Sciatic nerve (tissue), 2 donors: ENCODE measurements around the gene EMILIN2. TPM values are rescaled to one million over a fixed set of nuclear protein-coding genes. Genes with fewer than 3 reads are reported as not detected.
"Not testable (repeated sequence)": the region's sequence is repeated elsewhere in the genome, so short reads cannot be mapped to it uniquely, and the experiment has no call there.

Experiments
- ATAC-seq: fragments of 200-7000 bp; cut with Tn5 transposase; one replicate; pipeline ENCODE4 v1.9.1; 2020; ENCODE audit warnings: mild to moderate bottlenecking, moderate library complexity
- DNase-seq: peaks from one replicate; pipeline ENCODE4 v3.0.0-alpha.2; 2020; ENCODE audit warnings: low spot score
- intact Hi-C: fragments of 100-400 bp; cut with DNase I; formaldehyde crosslinking; loops from one replicate; pipeline ENCODE4 v1.14.2; 2022
- total RNA-seq: library from RNA; stranded (reverse); fragmentation: NEBNext Ultra II Directional; extraction: Animal tissue kit (Norgen Biotek cat#: 25700); gene quantifications from one replicate; pipeline ENCODE4 v1.2.1, GENCODE V29; 2021
- donor health status: DM: no; HTN: no; CAD: no.
- donor health status: DM: no; HTN: no; CAD: no.

EMILIN2 gene
- total RNA-seq, 1 donor from 2014 or later: 25.1 TPM

DNA sequence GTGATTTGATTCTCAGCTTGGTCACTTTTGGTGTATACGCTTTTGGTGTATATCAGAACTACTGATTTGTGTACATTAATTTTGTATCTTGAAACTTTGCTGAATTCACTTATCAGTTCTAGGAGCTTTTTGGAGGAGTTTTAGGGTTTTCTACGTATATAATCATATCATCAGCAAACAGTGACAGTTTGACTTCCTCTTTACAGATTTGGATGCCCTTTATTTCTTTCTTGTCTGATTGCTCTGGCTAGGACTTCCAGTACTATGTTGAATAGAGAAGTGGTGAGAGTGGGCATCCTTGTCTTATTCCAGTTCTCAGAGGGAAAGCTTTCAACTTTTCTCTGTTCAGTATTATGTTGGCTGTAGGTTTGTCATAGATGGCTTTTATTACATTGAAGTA is 19.7 kb downstream of the EMILIN2 start:
- not testable (repeated sequence) for ATAC-seq

DNA sequence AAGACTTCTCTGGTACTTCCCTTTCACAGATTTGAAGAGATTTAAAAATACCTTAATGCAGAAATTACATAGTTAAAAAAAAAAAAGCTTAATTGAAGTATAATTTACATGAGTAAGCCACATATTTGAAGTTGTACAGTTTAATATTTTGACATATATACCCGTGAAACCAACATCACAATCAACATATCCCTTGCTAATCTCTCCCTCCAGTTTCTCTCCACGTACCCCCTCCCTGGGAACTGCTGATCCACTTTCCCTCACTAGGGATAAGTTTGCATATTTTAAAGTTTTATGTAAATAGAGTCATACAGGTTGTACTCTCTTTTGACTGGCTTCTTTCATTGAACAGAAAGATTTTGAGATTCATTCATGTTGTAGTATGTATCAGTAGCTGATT is 22.4 kb downstream of the EMILIN2 start:
- ATAC-seq: no peak
- no peak for DNase-seq
- intact Hi-C loops: no loop called here

More for the DNA sequence above, 19.7 kb downstream of the EMILIN2 start:
- DNase-seq, intact Hi-C loops: not testable (repeated sequence)

DNA sequence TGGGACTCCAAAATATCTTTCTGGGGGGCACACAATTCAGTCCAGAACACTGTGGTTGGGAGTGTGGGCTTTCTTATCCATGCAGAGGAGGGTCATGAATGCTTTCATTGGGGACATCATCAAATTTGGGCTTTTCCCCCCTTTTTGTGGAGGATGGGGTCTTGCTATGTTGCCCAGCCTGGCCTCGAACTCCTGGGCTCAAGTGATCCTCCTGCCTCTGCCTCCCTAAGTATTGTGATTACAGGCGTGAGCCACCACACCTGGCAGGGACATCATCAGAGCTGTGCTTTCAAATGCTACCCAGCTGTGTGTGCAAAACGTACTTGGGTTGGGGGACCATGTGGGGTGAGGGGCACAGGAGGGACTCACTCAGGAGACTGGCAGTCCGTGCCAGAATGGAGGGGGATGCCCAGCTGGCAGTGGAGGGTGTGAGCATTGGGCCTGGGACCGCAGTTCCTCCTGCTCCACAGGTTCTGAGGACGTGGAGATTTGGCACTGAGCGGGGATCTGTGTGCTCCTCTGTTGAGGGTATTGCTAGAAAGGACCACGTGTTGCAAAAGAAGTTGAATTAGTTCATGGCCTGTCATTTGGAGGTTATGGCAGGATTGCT is 24.4 kb downstream of the EMILIN2 start:
- DNase-seq (no peak), ATAC-seq (no peak)

DNA sequence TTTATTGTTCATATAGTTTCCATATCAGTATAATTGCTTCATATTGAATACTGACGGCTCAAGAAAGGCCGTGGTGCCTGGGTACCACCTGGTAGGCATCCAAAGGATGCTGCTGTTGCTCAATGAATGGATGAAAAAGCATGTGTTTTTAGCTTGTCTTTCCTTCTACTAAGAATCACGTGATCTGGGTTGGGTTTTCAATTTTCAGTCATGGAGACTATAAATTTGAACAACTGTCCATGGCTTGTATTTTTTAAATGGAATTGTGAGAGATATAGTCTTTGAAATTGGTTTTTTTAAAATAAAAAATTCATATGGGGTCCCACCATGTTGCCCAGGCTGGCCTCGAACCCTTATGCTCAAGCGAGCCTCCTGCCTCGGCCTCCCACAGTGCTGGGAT is 25.3 kb downstream of the EMILIN2 start:
- intact Hi-C loops: no loop called here
- no peak for DNase-seq
- no peak for ATAC-seq

More for the DNA sequence above, 24.4 kb downstream of the EMILIN2 start:
- intact Hi-C loops: no loop called here

DNA sequence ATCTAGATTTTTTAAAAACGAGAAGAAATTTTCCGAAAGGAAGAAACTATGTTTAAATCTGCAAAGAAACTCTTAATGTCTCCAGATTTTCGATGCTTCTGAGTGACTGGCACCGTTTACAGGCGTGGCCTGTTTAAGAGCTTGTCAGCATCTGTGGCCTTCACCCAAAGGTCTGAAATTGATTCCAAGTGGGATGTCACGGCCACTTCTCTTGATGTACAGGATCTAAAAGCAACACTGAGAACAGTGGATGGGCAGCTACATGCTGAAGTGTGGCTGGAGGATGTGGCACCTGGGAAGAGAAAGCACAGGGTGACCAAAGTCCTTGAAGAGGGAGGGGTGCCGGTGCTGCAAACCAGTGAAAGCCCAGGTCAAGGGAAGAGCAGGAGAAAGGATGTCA is 28.0 kb downstream of the EMILIN2 start:
- ATAC-seq: no peak
- no peak for DNase-seq
- intact Hi-C loops: no loop called here

DNA sequence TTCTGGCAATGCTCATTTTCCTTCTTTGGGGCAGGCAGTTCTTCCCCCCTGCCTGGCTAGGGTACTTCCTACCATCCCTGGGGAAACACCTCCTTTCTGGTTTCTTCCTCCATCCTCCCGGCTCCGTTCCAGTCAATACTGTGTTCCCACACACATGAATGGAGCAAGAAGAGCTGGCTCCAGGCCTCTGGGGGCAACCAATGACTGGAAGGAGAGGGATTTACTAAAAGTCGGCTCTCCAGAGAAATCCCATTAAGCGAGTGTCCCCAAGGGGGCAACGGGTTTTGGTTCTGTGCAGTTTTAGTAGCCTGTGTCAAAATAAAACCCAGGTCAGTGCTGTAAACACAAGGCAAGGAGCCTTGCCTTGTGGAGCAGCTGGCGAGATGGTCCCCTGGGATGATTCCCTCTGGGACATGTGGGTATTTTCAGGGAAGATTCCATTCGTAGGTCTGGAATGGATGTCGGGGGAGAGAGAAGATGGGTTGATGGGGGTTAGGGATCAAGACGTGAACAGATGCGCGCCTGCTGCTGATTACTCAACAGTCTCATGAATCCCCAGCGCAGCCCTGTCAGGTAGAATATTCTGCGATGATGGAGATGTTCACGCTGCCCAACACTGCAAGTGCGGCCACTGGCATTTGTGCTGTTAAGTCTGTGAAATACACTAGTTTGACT is 32.0 kb downstream of the EMILIN2 start:
- ATAC-seq: no peak
- DNase-seq: no peak
- intact Hi-C loops: no loop called here

DNA sequence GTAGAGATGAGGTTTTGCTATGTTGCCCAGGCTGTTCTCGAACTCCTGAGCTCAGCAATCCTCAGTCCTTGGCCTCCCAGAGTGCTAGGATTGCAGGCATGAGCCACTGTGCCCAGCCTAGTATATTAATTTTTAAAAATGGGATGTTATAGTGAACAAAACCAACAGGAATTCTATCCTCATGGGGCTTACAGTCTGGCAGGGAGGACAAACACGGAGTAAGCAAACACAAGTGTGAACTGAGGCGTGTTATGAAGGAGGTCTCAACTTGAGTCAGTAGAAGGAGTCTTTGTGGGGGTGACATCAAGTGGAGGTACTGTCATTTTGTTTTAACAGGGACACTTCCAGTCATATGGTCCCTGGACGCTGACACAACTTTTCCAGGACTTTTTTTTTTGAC is 33.1 kb downstream of the EMILIN2 start:
- intact Hi-C loops: no loop called here
- ATAC-seq: no peak
- no peak for DNase-seq

DNA sequence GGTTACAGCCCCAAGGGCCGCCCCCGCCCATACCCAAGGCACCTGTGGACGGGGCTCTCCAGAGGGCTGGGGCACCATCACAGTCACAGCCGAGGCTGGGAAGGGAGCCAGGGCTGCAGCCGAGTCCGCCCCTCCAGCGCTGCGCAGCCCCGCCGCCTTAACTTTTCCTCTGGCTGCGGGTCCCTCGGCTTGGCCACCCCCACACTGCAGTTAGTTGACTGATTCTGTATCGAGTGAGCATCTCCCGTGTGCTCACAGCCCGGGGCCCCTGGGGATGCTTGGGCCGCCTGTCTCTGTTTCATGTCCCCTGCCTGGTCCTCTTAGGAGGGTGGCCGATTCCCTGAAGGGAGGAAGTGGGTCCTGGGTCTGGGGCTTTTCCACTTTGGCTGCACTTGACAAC is 33.7 kb downstream of the EMILIN2 start:
- ATAC-seq (no peak), DNase-seq (no peak)
- intact Hi-C loops: no loop called here

DNA sequence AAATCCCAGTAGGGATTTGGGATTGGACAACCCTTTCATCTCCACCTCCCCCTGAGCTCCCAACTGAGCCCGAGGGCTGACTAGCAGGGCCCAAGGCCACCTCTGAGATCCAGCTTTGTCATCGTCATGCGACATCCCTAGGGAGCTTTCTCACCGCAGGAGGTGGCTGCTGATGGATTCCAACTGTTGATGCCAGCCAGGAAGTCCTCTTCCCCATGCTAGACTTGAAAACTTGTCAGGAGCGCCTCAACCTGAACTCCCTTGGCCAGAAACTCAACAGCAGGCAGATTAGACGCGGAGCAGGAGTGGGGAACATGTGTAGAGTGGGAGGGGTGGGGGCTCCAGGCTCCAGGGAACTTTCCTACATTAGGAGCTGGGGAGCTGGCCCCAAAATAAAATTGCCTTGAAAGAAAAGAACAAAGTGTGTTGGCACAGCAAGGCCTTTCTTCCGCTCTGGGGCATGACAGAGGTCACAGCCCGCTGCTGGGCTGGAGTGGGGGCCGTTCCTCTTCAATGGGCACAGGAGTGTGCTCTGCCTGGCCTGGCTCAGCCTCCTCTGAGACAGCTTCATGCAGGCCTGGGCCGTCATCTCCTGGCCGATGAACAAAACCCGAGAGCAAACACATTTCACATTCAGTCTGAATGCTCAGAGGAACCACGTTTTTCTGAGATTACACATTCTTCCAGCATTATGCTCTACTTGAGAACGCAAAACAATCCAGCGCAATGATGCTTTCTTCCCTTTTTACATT is 34.5 kb downstream of the EMILIN2 start:
- ATAC-seq: peak; percentile 93
- peak; percentile 77 for DNase-seq
- intact Hi-C loops: no loop called here

DNA sequence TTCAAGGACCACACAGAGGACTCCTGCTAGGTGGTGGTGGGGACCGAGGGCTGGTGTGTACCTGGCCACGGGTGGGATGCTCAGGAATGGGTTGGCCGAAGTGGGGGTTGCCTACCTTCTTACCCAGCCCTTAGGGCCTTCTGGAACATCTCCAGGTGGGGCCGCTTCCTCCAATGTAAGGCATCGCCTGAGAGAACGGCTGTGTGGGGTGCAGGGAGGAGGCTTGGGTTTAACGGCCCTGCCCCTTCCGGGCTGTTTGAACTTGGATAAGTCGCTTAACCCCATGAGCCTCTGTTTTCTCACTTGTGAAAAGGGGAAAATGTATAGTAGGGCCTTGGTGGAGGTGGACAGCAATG is 35.0 kb downstream of the EMILIN2 start:
- intact Hi-C loops: no loop called here
- no peak for DNase-seq
- peak; percentile 38 for ATAC-seq

DNA sequence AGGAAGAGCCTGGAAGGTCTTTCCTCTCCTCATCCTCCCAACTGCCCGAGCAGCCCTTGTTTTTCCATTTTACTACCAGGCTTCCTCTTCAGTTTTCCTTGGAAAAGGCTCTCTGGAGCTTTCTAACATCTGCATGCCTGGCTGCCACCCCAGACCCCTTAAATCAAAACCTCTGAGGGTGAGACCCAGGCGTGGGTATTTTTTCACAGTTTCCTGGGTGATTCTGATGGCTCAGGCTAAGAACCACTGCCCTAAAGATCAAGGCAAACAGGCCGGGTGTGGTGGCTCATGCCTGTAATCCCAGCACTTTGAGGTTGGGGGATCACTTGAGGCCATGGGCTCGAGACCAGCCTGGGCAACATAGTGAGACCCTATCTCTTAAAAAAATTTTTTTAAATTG is 35.4 kb downstream of the EMILIN2 start:
- DNase-seq (no peak), ATAC-seq (no peak)
- intact Hi-C loops: no loop called here

DNA sequence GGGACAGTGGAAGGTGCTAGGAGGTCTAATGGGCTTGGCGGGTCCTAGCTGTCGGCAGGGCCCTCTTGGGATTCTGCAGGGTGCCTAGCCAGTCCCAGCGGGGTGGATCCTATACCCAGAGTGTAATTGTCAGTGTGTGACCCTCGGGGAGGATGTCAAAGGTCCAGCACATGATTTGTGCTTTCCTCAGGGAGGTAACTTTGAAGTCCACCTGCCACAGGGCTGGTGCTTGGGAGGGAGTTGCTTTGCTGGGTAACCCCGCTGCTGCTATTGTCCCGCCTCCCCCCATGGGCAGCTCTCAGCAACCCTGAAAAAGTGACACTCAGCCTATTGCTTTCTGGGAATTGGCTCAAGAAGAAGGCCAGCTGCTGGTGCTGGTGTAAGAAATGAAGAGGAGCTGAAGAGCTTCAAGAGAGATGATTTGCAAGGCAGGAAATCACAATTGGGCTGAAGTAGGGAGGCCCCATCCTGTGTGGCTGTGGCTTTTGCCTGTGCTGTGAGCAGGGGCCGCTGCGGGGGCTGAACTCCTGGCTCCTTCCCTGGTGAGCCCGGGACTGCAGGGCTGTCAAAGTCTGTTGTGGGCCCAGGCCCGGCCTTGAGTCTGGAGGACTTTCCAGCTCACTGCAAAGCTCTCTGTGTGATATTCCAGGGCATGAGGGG is 36.4 kb downstream of the EMILIN2 start:
- ATAC-seq (no peak), DNase-seq (no peak)
- intact Hi-C loops: no loop called here

DNA sequence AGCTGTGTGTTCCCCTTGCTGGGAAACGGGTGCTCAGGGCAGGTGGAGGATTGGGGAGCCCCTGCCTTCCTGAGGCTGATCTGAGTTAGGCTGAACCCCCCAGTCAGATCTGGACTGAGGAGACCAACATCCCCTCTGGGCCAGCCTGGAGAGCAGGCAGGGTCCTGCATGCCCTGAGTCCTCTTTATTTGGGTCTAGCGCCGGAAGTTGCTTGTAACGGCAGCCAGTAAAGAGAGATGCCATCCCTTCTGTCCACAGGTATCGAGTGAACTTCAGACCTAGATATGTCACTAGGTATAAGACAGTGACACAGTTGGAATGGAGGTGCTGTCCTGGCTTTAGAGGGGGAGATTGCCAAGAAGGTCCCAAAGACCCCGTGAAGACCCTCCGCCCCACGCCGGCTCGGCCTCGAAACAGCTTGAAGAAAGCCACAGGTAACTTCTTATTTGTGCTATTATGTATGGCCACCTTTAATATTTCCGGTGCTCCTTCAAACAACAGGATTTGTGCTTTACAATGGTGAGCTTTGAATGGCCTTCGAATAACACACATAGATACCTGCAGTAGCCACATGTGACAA is 38.0 kb downstream of the EMILIN2 start:
- ATAC-seq: no peak
- intact Hi-C loops: no loop called here

DNA sequence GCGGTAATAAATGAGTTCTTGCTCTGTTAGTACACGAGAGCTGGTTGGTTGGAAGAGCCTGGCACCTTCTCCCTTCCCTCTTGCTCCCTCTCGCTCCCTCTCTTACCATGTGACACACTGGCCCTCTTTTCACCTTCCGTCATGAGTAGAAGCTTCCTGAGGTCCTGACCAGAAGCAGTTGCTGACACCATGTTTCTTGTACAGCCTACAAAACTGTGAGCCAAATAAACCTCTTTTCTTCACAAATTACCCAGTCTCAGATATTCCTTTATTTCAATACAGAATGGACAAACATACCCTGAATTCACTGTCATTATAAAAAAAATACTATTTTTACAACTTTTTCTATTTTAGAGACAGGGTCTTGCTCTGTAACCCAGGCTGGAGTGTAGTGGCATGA is 40.7 kb downstream of the EMILIN2 start:
- intact Hi-C loops: no loop called here
- ATAC-seq (no peak), DNase-seq (no peak)

More for the DNA sequence above, 38.0 kb downstream of the EMILIN2 start:
- DNase-seq: no peak

DNA sequence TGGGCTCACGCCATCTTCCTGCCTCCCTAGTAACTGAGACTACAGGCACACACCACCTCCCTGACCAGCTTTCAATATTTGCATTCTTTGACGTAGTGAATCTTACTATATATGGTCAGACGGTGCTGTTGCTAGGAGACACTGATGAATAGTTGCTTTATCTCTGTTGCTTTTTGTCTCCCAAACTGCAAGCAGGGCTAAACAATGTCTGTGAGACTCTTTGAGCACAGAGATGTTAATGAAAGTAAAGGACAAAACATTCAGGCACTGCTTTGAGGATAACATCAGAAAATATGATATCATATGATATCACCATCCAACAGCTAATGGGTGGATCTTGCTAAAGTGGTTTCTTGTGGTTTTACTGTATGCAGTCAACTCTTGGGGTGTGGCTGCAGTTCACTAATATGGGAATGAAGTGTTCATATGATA is 43.0 kb downstream of the EMILIN2 start:
- ATAC-seq (no peak), DNase-seq (no peak)
- intact Hi-C loops: no loop called here

DNA sequence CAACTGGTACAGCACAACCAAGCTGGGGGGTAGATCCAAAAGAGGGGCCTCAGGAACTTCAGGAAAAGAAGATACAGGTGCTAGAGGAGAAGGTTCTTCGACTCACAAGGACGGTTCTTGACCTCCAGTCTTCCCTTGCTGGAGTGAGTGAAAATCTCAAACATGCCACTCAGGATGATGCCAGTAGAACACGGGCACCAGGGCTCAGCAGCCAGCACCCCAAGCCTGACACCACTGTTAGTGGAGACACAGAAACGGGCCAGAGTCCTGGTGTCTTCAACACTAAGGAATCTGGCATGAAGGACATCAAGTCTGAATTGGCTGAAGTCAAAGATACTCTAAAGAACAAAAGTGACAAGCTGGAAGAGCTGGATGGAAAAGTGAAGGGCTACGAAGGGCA is 43.8 kb downstream of the EMILIN2 start:
- intact Hi-C loops: no loop called here
- ATAC-seq: no peak
- no peak for DNase-seq

DNA sequence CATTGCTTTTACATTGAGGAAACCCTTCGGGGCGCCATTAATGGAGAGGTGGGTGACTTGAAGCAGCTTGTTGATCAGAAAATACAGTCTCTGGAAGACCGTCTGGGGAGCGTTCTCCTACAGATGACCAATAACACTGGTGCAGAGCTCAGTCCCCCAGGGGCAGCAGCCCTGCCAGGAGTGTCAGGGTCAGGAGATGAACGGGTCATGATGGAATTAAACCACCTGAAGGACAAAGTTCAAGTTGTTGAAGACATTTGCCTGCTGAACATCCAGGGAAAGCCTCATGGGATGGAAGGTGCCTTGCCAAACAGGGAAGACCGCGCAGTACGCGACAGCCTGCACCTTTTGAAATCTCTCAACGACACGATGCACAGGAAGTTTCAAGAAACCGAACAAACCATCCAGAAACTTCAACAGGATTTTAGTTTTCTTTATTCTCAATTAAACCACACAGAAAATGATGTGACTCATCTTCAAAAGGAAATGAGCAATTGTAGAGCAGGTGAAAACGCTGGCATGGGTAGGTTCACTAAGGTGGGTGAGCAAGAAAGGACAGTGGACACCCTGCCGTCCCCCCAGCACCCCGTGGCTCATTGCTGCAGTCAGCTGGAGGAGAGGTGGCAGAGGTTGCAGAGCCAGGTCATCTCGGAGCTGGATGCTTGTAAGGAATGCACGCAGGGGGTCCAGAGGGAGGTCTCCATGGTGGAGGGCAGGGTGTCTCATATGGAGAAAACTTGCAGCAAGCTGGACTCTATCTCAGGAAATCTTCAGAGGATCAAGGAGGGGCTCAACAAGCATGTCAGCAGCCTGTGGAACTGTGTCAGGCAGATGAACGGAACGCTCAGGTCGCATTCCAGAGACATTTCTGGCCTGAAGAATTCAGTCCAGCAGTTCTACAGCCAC is 45.0 kb downstream of the EMILIN2 start:
- no peak for DNase-seq
- intact Hi-C loops: no loop called here
- ATAC-seq: no peak

DNA sequence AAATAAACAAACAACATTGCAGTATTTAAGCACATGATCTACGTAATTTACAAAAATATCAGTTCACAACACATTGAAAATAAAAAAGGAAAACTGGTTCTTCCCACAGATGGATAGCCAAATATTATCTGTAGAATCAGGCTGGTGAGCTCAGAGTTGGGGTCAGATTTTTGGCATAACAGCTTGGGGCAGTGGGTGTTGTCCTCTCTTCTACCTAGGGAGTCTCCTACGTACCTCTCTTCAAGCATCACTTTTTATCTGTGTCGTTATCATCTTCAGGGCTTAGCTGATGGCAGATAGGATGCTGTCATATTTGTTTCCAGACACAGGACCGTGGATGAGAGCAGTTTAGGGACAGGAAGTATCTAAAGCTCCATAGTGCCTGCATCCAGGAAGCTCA is 46.2 kb downstream of the EMILIN2 start:
- ATAC-seq (no peak), DNase-seq (no peak)
- intact Hi-C loops: no loop called here

DNA sequence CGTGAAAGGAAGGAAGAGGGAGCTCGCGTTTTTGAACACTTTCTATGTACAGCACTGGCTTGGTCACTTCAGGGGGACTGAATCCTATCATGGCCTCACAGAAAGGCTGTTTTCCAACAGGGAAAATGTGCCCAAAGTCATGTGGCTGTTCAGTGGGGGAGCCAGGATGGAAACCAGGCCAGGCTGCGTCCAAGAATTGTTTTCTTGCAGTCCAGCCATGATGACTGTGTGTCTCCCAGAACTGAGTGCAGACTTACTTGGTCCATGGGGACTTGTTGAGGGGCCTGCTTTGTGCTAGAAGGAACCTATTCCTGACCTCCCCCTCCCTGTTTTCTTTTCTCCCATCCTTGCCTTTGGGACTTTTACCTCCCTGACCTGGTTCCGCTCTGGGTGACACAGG is 46.9 kb downstream of the EMILIN2 start:
- intact Hi-C loops: no loop called here
- ATAC-seq (no peak), DNase-seq (no peak)
